ENCODE results near the gene SCARB1.

SCARB1 gene

GRCh38 chr12:124821252-124822200, 42.1 kb downstream of the SCARB1 start:
- no peak for DNase-seq (ENCODE audit: low spot score)

GRCh38 chr12:124820199-124820598, 43.5 kb downstream of the SCARB1 start:
- no peak for DNase-seq (ENCODE audit: low spot score)

GRCh38 chr12:124819525-124819924, 44.1 kb downstream of the SCARB1 start:
- no peak for DNase-seq (ENCODE audit: low spot score)

- DNase-seq (ENCODE audit: low spot score) = no peak
Measured at GRCh38 chr12:124819080-124819479, 44.6 kb downstream of the SCARB1 start.

- DNase-seq (ENCODE audit: low spot score) = no peak
Measured at GRCh38 chr12:124817076-124818000, 46.3 kb downstream of the SCARB1 start.

- no peak for DNase-seq (ENCODE audit: low spot score)
Measured at GRCh38 chr12:124816295-124816854, 47.3 kb downstream of the SCARB1 start.

GRCh38 chr12:124814741-124815613, 48.7 kb downstream of the SCARB1 start:
- DNase-seq (ENCODE audit: low spot score) = no peak

- no peak for DNase-seq (ENCODE audit: low spot score)
Measured at GRCh38 chr12:124813782-124814181, 49.9 kb downstream of the SCARB1 start.

GRCh38 chr12:124812979-124813378, 50.7 kb downstream of the SCARB1 start:
- no peak for DNase-seq (ENCODE audit: low spot score)

GRCh38 chr12:124812356-124812755, 51.3 kb downstream of the SCARB1 start:
- DNase-seq (ENCODE audit: low spot score) = no peak

- no peak for DNase-seq (ENCODE audit: low spot score)
Measured at GRCh38 chr12:124811633-124812032, 52.0 kb downstream of the SCARB1 start.

GRCh38 chr12:124809878-124810277, 53.8 kb downstream of the SCARB1 start:
- peak; percentile 4 for DNase-seq (ENCODE audit: low spot score)

- DNase-seq (ENCODE audit: low spot score) = no peak
Measured at GRCh38 chr12:124809391-124809790, 54.3 kb downstream of the SCARB1 start.

GRCh38 chr12:124808272-124808671, 55.4 kb downstream of the SCARB1 start:
- no peak for DNase-seq (ENCODE audit: low spot score)

GRCh38 chr12:124805876-124806668, 57.6 kb downstream of the SCARB1 start:
- DNase-seq (ENCODE audit: low spot score) = no peak

- DNase-seq (ENCODE audit: low spot score) = no peak
Measured at GRCh38 chr12:124805050-124805449, 58.6 kb downstream of the SCARB1 start.

GRCh38 chr12:124804011-124804621, 59.5 kb downstream of the SCARB1 start:
- DNase-seq (ENCODE audit: low spot score) = peak; percentile 13

- no peak for DNase-seq (ENCODE audit: low spot score)
Measured at GRCh38 chr12:124802361-124802760, 61.3 kb downstream of the SCARB1 start.

GRCh38 chr12:124800506-124800905, 63.2 kb downstream of the SCARB1 start:
- no peak for DNase-seq (ENCODE audit: low spot score)

- DNase-seq (ENCODE audit: low spot score) = no peak
Measured at GRCh38 chr12:124797321-124797720, 66.3 kb downstream of the SCARB1 start.

Measured in kidney tubule cell (primary cell).